Neuron (in vitro differentiated cells): ENCODE measurements around the gene SOS1.
A peak's percentile ranks its signal among the peaks of the same experiment; 100 is the strongest.
"Not testable (repeated sequence)": the region's sequence is repeated elsewhere in the genome, so short reads cannot be mapped to it uniquely, and the experiment has no call there.

ENCODE experiments used
- H2AFZ ChIP-seq: one replicate; pipeline ENCODE4 v1.6.1; 2013; ENCODE audit warnings: low read depth, mild to moderate bottlenecking, inconsistent platforms, low read length, moderate library complexity
- H3K27me3 ChIP-seq: one replicate; pipeline ENCODE4 v1.6.1; 2013; ENCODE audit warnings: low read length; ENCODE audit not compliant: insufficient read depth
- H3K36me3 ChIP-seq: one replicate; pipeline ENCODE4 v1.6.1; 2013; ENCODE audit warnings: low read length; ENCODE audit not compliant: insufficient read depth
- H3K4me1 ChIP-seq: one replicate; pipeline ENCODE4 v1.6.1; 2013; ENCODE audit warnings: low read length; ENCODE audit not compliant: insufficient read depth
- H3K4me3 ChIP-seq: 2 replicates; pipeline ENCODE4 v1.5.1; 2013; ENCODE audit warnings: mild to moderate bottlenecking, low read length, moderate library complexity
- H3K9me3 ChIP-seq: one replicate; pipeline ENCODE4 v1.6.1; 2013; ENCODE audit warnings: low read length

The SOS1 gene

DNA sequence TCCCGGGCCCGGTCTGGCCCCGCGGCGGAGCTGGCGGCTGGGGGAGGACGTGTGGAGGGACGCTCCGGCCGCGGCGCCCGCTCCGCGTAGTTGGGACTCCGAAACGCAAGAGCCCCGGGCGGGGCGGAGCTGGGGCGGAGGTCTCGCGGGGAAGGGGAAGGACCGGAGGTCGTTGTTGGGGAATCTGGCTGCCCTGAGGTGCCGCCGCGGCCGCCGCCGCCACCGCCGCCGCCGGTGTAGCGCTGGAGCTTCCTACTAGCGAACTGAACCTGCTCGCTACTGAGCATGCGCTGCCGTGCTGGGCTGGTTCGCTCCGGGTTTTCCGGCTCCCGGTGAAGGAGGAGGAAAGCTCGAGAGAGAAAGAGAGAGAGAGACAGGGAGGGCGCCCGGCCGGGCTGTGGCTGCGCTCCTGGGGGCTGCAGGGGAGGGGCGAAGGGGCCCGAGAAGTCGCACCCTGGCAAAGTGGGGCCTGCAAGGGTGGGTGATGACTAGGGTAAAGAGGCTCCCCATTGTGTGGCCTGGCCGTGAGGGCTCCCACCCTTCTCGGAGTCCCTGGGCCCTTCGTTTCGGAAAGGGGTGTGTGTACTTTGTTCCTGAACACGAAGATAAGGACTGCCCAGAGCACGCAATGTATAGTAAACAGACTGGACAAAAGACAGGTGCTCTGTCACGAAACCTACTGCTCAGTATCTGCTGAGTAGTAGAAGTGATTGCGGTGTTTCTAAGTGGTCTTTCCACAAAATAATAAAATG is at the start of gene SOS1:
SOS1 (minus strand) TSS at position 281 of the 752 bp plus-strand sequence. CDS start 629 bp downstream, outside the sequence.
- peak within 1 kb of the TSS; percentile 56 for H3K4me3 ChIP-seq
- peak within 1 kb of the TSS; percentile 66 for H2AFZ ChIP-seq
- no peaks in the 10 kb centered on the region for H3K9me3 ChIP-seq
- H3K4me1 ChIP-seq = peaks cover 33% of the 10 kb centered on the region
- no peaks in the 10 kb centered on the region for H3K27me3 ChIP-seq
- H3K36me3 ChIP-seq = peaks cover 3% of the 10 kb centered on the region

DNA sequence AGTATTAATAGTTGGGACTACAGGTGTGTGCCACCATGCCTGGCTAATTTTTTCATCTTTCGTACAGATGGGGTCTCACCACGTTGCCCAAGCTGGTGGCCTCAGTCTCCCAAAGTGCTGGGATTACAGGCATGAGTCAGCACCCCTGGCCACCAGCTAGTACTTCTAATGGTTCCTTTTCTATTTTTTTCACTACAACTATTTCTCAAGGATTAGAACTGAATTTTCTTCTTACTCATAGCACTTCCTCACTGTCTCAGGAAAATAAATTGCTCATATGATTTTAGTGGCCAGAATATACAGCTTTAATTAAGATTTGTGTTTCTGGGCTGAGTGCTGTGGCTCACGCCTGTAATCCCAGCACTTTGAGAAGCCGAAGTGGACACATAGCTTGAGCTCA is 43.2 kb upstream of the SOS1 start:
- Histone ChIP-seq H3K27me3 (no peaks in the 10 kb centered on the region), H3K4me3 (no peak overlapping the region), H3K36me3 (no peaks in the 10 kb centered on the region), H3K9me3 (no peaks in the 10 kb centered on the region), H2AFZ (no peak overlapping the region), H3K4me1 (no peaks in the 10 kb centered on the region)

DNA sequence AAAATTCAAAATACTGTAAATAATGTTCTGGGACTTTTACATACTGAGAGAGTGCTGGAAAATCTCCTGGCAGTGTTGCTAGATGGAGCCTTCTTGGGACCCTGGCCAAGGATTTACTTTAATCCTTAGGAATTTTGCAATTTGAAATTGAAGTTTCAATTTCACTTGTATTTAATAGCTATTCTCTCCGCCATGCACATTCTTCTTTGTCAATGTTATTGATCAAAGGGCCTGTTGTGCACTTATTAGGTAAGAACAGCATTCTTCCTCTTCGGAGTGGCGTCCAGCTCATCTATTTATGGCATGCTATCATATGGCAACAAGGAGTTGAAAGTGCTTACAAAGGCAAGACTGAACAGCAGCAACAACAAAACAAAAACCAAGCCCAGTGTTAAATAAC is 40.1 kb upstream of the SOS1 start:
- Histone ChIP-seq H3K27me3 (no peaks in the 10 kb centered on the region), H3K9me3 (no peaks in the 10 kb centered on the region), H3K36me3 (no peaks in the 10 kb centered on the region)

DNA sequence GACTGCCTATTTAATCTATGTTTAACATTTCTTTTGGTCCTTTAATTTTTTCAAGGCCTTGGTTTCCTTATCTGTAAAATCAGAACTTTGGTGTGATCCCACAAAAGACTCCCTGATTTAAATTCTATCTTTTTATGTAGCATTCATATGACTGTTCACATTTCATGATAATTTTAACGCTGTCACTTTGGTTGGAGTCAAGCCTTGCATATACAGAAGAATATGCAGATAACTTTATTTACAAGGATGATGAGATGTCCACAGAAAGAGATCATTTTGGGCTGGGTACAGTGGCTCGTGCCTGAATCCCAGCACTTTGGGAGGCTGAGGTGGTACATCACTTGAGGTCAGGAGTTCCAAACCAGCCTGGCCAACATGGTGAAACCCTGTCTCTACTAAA is 38.4 kb upstream of the SOS1 start:
- H3K4me1 ChIP-seq = no peaks in the 10 kb centered on the region
- H3K9me3 ChIP-seq = no peaks in the 10 kb centered on the region
- no peak overlapping the region for H2AFZ ChIP-seq
- no peak overlapping the region for H3K4me3 ChIP-seq
- H3K27me3 ChIP-seq = no peaks in the 10 kb centered on the region
- no peaks in the 10 kb centered on the region for H3K36me3 ChIP-seq

More for the DNA sequence above, 40.1 kb upstream of the SOS1 start:
- Histone ChIP-seq H3K4me1 (no peaks in the 10 kb centered on the region), H2AFZ (no peak overlapping the region), H3K4me3 (no peak overlapping the region)

DNA sequence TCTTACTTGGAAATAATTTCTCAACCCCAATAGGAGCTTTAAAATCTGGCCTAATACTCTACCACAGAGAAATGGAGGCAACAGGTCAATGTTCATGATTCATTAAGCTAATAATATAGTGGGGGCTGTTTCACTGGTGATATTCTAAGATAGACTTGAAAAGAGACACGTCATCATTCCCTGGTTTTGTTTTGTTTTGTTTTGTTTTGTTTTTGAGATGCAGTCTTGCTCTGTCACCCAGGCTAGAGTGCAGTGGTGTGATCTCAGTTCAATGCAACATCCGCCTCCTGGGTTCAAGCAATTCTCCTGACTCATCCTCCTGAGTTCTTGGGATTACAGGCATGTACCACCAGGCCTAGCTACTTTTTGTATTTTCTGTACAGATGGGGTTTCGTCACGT is 37.5 kb upstream of the SOS1 start:
- H3K4me3 ChIP-seq = no peak overlapping the region
- H3K27me3 ChIP-seq = no peaks in the 10 kb centered on the region
- H3K9me3 ChIP-seq = no peaks in the 10 kb centered on the region
- H3K36me3 ChIP-seq = no peaks in the 10 kb centered on the region
- H2AFZ ChIP-seq = no peak overlapping the region
- no peaks in the 10 kb centered on the region for H3K4me1 ChIP-seq

DNA sequence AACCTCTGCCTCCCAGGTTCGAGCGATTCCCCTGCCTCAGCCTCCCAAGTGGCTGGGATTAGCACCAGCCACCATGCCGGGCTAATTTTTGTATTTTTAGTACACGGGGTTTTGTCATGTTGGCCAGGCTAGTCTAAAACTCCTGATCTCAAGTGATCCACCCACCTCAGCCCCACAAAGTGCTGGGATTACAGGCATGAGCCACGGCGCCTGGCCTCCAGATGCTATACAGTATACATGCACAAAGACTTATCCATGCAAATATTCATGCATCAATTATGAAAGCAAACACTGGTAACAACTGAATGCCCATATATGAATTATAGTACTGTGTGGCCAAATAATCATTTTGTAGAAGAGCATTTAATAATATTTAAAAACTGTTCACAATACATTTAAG is 36.0 kb upstream of the SOS1 start:
- Histone ChIP-seq H2AFZ (no peak overlapping the region), H3K9me3 (no peaks in the 10 kb centered on the region), H3K4me1 (no peaks in the 10 kb centered on the region), H3K4me3 (no peak overlapping the region), H3K27me3 (no peaks in the 10 kb centered on the region), H3K36me3 (no peaks in the 10 kb centered on the region)

DNA sequence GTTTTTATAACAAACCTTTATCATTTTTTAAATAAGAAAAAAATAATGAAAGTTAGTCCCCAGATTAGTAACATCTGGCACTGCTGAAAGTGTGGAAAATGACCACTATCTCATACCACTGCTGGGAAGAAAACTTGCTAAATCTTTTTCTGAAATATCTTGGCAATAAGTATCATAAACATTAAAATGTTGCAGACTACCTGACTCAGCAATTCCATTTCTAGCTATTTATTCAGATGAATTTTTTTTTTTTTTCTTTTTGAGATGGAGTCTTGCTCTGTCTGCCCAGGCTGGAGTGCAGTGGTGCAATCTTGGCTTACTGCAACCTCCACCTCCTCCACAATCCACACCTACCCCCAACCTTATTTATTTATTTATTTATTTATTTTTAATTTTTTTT is 35.3 kb upstream of the SOS1 start:
- Histone ChIP-seq H3K4me1 (no peaks in the 10 kb centered on the region), H3K9me3 (no peaks in the 10 kb centered on the region), H3K27me3 (no peaks in the 10 kb centered on the region), H2AFZ (no peak overlapping the region), H3K4me3 (no peak overlapping the region), H3K36me3 (no peaks in the 10 kb centered on the region)

DNA sequence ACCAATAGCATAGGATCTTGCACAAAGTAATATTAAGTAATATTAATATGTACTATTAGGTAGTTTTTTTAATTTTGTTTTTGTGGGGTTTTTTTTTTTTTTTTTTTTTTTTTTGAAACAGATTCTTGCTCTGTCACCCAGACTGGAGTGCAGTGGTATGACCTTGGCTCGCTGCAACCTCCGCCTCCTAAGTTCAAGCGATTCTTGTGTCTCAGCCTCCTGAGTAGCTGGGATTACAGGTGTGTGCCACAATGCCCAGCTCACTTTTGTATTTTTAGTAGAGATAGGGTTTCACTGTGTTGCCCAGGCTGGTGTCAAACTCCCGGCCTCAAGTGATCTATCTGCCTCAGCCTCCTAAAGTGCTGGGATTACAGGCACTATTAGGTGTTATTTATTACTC is 34.7 kb upstream of the SOS1 start:
- not testable (repeated sequence) for H3K4me3 ChIP-seq, H3K27me3 ChIP-seq, H3K36me3 ChIP-seq, H2AFZ ChIP-seq, H3K4me1 ChIP-seq, H3K9me3 ChIP-seq

DNA sequence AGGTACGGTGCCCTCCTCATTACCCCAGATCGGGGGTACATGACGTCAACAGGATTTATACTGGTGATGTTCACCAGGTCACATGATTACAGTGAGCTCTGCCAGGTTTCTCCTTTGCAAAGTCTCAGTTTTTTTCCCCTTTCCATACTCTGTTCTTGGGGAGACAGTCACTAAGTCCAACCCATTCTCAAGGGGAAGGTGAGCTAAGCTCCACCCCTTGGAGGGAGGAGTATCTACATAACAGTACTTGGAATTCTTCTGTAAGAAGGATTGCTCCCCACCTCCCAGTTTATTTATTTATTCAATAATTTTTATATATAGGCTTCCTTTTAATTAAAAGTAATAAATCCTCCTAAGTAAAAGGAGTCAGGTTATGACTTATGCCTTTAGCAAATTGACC is 34.1 kb upstream of the SOS1 start:
- H2AFZ ChIP-seq = no peak overlapping the region
- H3K27me3 ChIP-seq = no peaks in the 10 kb centered on the region
- no peaks in the 10 kb centered on the region for H3K4me1 ChIP-seq
- no peaks in the 10 kb centered on the region for H3K36me3 ChIP-seq
- H3K9me3 ChIP-seq = no peaks in the 10 kb centered on the region
- no peak overlapping the region for H3K4me3 ChIP-seq

DNA sequence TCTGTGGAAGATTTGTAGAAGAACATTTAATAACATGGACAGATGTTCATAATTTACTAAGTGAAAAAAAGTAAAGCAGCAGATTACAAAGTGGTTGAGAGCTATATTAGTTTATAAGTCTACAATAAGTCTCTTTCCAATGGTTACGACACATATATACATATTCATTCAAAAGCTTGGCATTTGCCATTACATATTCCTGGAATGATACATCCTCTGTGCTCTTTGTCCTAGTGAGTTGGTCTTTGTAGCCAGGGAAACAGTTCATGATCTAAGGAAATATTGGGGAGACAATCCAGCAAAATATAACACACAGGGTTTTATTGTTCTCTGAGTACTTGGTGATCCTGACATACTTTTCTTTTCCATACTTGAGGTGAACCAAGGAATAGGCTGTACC is 32.5 kb upstream of the SOS1 start:
- Histone ChIP-seq H3K4me1 (no peaks in the 10 kb centered on the region), H2AFZ (no peak overlapping the region), H3K27me3 (no peaks in the 10 kb centered on the region), H3K36me3 (no peaks in the 10 kb centered on the region), H3K4me3 (no peak overlapping the region), H3K9me3 (no peaks in the 10 kb centered on the region)

DNA sequence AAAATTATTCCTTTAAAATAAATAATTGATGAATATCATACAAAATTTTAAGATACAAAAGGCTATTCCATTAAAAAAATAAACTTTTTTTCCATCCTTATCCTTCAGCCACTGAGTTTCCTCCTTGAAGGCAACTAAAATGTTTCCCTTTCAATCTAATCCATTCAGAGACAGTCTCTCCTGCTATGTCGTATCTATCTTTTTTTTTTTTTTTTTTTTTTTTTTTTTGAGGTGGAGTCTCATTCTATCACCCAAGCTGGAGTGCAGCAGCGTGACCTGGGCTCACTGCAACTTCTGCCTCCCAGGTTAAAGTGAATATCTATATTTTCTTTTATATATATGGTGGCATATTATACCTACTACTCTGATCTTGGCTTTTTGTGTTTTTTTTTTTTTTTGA is 31.7 kb upstream of the SOS1 start:
- Histone ChIP-seq H3K36me3 (no peaks in the 10 kb centered on the region), H3K4me1 (no peaks in the 10 kb centered on the region), H3K4me3 (no peak overlapping the region), H2AFZ (no peak overlapping the region), H3K9me3 (no peaks in the 10 kb centered on the region), H3K27me3 (no peaks in the 10 kb centered on the region)

DNA sequence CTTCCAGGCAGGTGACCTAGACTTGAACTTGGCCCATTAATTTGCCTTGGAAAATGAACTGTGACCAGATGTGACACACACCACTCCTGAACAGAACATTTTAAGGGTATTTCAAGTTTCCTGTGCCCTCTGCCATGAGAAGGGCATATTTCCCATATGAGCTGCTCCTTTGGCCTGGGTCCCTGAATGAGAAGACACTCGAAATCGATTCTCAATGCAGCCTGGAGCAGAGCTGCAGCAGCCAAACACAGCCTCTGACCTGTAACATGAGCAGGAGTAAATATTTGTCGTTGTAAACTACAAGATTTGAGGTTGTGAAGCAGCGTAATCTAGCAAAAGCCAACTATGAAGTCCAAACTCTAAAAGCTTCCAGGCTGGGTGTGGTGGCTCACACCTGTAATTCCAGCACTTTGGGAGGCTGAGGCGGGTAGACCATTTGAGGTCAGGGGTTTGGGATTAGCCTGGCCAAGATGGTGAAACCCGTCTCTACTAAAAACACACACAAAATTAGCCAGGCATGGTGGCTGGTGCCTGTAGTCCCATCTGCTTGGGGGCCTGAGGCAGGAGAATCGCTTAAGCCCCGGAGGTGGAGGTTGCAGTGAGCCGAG is 30.1 kb upstream of the SOS1 start:
- no peaks in the 10 kb centered on the region for H3K36me3 ChIP-seq
- no peaks in the 10 kb centered on the region for H3K27me3 ChIP-seq
- H3K9me3 ChIP-seq = no peaks in the 10 kb centered on the region
- no peak overlapping the region for H2AFZ ChIP-seq
- H3K4me1 ChIP-seq = no peaks in the 10 kb centered on the region
- no peak overlapping the region for H3K4me3 ChIP-seq

DNA sequence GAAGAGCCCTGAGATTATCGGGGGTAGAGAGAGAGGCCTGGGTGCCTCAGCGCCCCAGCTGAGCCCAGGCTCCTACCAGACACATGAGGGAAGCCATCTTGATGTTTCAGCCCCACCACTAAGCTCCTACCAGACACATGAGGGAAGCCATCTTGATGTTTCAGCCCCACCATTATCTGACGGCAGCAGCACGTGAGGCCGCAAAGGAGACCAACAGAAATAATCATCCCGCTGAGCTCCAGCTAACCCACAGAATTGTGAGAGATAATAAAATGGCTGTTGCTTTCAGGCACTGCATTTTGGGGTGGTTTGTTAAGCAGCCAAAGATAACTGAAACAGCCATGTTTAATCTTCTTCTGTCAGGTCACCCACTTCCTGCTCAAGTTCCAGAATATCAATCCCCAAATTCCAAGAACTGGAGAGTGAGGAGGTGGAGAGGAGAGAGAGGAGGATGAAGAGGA is 29.3 kb upstream of the SOS1 start:
- Histone ChIP-seq H2AFZ (no peak overlapping the region), H3K4me1 (no peaks in the 10 kb centered on the region), H3K36me3 (no peaks in the 10 kb centered on the region), H3K4me3 (no peak overlapping the region), H3K9me3 (no peaks in the 10 kb centered on the region), H3K27me3 (no peaks in the 10 kb centered on the region)

DNA sequence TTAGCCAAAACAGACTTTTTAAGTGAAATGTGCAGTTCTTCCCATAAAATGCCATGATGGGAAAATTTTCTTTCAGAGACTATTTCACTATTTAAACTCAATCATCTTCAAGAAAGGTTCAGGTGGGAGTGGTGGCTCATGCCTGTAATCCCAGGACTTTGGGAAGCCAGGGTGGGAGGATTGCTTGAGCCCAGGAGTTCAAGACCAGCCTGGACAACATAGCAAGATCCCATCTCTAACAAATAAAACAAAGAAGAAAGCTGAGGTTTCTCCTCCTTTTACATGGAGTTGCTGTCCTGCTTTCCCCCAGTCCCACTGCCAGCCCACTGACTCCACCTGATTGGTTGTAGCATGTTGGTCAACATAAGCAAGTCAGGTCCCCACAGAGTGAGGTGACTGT is 25.8 kb upstream of the SOS1 start:
- no peak overlapping the region for H2AFZ ChIP-seq
- peaks cover under 1% of the 10 kb centered on the region for H3K4me1 ChIP-seq
- H3K36me3 ChIP-seq = no peaks in the 10 kb centered on the region
- H3K9me3 ChIP-seq = no peaks in the 10 kb centered on the region
- H3K4me3 ChIP-seq = no peak overlapping the region
- H3K27me3 ChIP-seq = no peaks in the 10 kb centered on the region
